ENCODE measurements around the gene NAALADL1.

NAALADL1 gene

GRCh38 chr11:65067446-65067845 lies 9.1 kb upstream of the NAALADL1 start:
- Histone ChIP-seq H3K27ac (no peak overlapping the region), H3K27me3 (ENCODE audit: control insufficient read depth, insufficient read depth, low read length) (no peaks in the 10 kb centered on the region), H3K4me2 (ENCODE audit: low read length) (no peak overlapping the region), H2AFZ (no peak overlapping the region), H3K36me3 (ENCODE audit: control insufficient read depth, insufficient read depth, low read length) (no peaks in the 10 kb centered on the region), H3K9ac (no peak overlapping the region), H3K4me1 (no peaks in the 10 kb centered on the region), H3K9me3 (ENCODE audit: control insufficient read depth, low read length) (no peaks in the 10 kb centered on the region), H3K4me3 (ENCODE audit: low read depth, low read length) (no peak overlapping the region), H3K79me2 (no peaks in the 10 kb centered on the region)
- no peak for TF ChIP-seq CTCF (IDR thresholded peaks at IDR 0.05)

GRCh38 chr11:65066805-65067291 lies 8.5 kb upstream of the NAALADL1 start:
- Histone ChIP-seq H3K27ac (no peak overlapping the region), H3K27me3 (ENCODE audit: control insufficient read depth, insufficient read depth, low read length) (no peaks in the 10 kb centered on the region), H2AFZ (no peak overlapping the region)

GRCh38 chr11:65066315-65066714 lies 8.0 kb upstream of the NAALADL1 start:
- no peak overlapping the region for H3K9ac ChIP-seq
- H3K27ac ChIP-seq, result no peak overlapping the region
- TF ChIP-seq CTCF (IDR thresholded peaks at IDR 0.05), result no peak
- no peaks in the 10 kb centered on the region for H3K36me3 ChIP-seq (ENCODE audit: control insufficient read depth, insufficient read depth, low read length)
- H3K27me3 ChIP-seq (ENCODE audit: control insufficient read depth, insufficient read depth, low read length), result no peaks in the 10 kb centered on the region
- no peak overlapping the region for H3K4me2 ChIP-seq (ENCODE audit: low read length)
- no peak overlapping the region for H3K4me3 ChIP-seq (ENCODE audit: low read depth, low read length)
- no peak overlapping the region for H2AFZ ChIP-seq
- no peaks in the 10 kb centered on the region for H3K9me3 ChIP-seq (ENCODE audit: control insufficient read depth, low read length)
- H3K79me2 ChIP-seq, result no peaks in the 10 kb centered on the region
- no peaks in the 10 kb centered on the region for H3K4me1 ChIP-seq

More at GRCh38 chr11:65066805-65067291, 8.5 kb upstream of the NAALADL1 start:
- no peaks in the 10 kb centered on the region for H3K36me3 ChIP-seq (ENCODE audit: control insufficient read depth, insufficient read depth, low read length)
- H3K4me2 ChIP-seq (ENCODE audit: low read length), result no peak overlapping the region
- H3K9ac ChIP-seq, result no peak overlapping the region
- H3K4me3 ChIP-seq (ENCODE audit: low read depth, low read length), result no peak overlapping the region
- no peaks in the 10 kb centered on the region for H3K79me2 ChIP-seq
- no peaks in the 10 kb centered on the region for H3K9me3 ChIP-seq (ENCODE audit: control insufficient read depth, low read length)
- TF ChIP-seq CTCF (IDR thresholded peaks at IDR 0.05), result no peak
- no peaks in the 10 kb centered on the region for H3K4me1 ChIP-seq

GRCh38 chr11:65065851-65066250 lies 7.5 kb upstream of the NAALADL1 start:
- no peak overlapping the region for H3K4me2 ChIP-seq (ENCODE audit: low read length)

More at GRCh38 chr11:65065851-65066250, 7.5 kb upstream of the NAALADL1 start:
- no peak overlapping the region for H2AFZ ChIP-seq
- H3K9ac ChIP-seq, result no peak overlapping the region
- H3K4me3 ChIP-seq (ENCODE audit: low read depth, low read length), result no peak overlapping the region
- H3K36me3 ChIP-seq (ENCODE audit: control insufficient read depth, insufficient read depth, low read length), result no peaks in the 10 kb centered on the region
- H3K79me2 ChIP-seq, result no peaks in the 10 kb centered on the region
- no peak overlapping the region for H3K27ac ChIP-seq
- no peaks in the 10 kb centered on the region for H3K9me3 ChIP-seq (ENCODE audit: control insufficient read depth, low read length)
- TF ChIP-seq CTCF (IDR thresholded peaks at IDR 0.05), result no peak
- H3K4me1 ChIP-seq, result no peaks in the 10 kb centered on the region
- H3K27me3 ChIP-seq (ENCODE audit: control insufficient read depth, insufficient read depth, low read length), result no peaks in the 10 kb centered on the region
